Measurements from ENCODE around the gene NOD2.

NOD2 gene

GRCh38 chr16:50670476-50670875, 22.9 kb upstream of the NOD2 start:
- peaks cover 13% of the 10 kb centered on the region for H3K9me3 ChIP-seq (ENCODE audit: control insufficient read depth, low read length)
- H3K4me1 ChIP-seq (ENCODE audit: control insufficient read depth, insufficient read depth, low read length, poor library complexity, severe bottlenecking): peaks cover 13% of the 10 kb centered on the region
- H3K27me3 ChIP-seq (replicated peaks; ENCODE audit: control insufficient read depth, insufficient read depth, low read length, poor library complexity, severe bottlenecking): no peaks in the 10 kb centered on the region
- peaks cover 41% of the 10 kb centered on the region for H3K36me3 ChIP-seq (ENCODE audit: control insufficient read depth, insufficient read depth, low read length)
- no peak overlapping the region for H3K4me3 ChIP-seq (ENCODE audit: insufficient read depth, low read depth, low read length, poor library complexity, severe bottlenecking)
- no peak for DNase-seq
- H3K27ac ChIP-seq (ENCODE audit: insufficient read depth, low read length, poor library complexity, severe bottlenecking): no peak overlapping the region

GRCh38 chr16:50671644-50672260, 21.7 kb upstream of the NOD2 start:
- peaks cover 13% of the 10 kb centered on the region for H3K9me3 ChIP-seq (ENCODE audit: control insufficient read depth, low read length)
- H3K27ac ChIP-seq (ENCODE audit: insufficient read depth, low read length, poor library complexity, severe bottlenecking): no peak overlapping the region
- peaks cover 53% of the 10 kb centered on the region for H3K36me3 ChIP-seq (ENCODE audit: control insufficient read depth, insufficient read depth, low read length)
- DNase-seq: peak in 2 of 3 donors; percentile 17 to 32
- H3K4me1 ChIP-seq (ENCODE audit: control insufficient read depth, insufficient read depth, low read length, poor library complexity, severe bottlenecking): peaks cover 9% of the 10 kb centered on the region
- no peaks in the 10 kb centered on the region for H3K27me3 ChIP-seq (replicated peaks; ENCODE audit: control insufficient read depth, insufficient read depth, low read length, poor library complexity, severe bottlenecking)
- H3K4me3 ChIP-seq (ENCODE audit: insufficient read depth, low read depth, low read length, poor library complexity, severe bottlenecking): no peak overlapping the region

GRCh38 chr16:50673496-50674275, 19.7 kb upstream of the NOD2 start:
- peaks cover 13% of the 10 kb centered on the region for H3K9me3 ChIP-seq (ENCODE audit: control insufficient read depth, low read length)
- H3K27me3 ChIP-seq (replicated peaks; ENCODE audit: control insufficient read depth, insufficient read depth, low read length, poor library complexity, severe bottlenecking): no peaks in the 10 kb centered on the region
- H3K4me3 ChIP-seq (ENCODE audit: insufficient read depth, low read depth, low read length, poor library complexity, severe bottlenecking): no peak overlapping the region
- H3K36me3 ChIP-seq (ENCODE audit: control insufficient read depth, insufficient read depth, low read length): peaks cover 63% of the 10 kb centered on the region
- H3K27ac ChIP-seq (ENCODE audit: insufficient read depth, low read length, poor library complexity, severe bottlenecking): no peak overlapping the region
- H3K4me1 ChIP-seq (ENCODE audit: control insufficient read depth, insufficient read depth, low read length, poor library complexity, severe bottlenecking): peaks cover 10% of the 10 kb centered on the region
- DNase-seq: no peak

- H3K27ac ChIP-seq (ENCODE audit: insufficient read depth, low read length, poor library complexity, severe bottlenecking): no peak overlapping the region
- H3K27me3 ChIP-seq (replicated peaks; ENCODE audit: control insufficient read depth, insufficient read depth, low read length, poor library complexity, severe bottlenecking): no peaks in the 10 kb centered on the region
- no peak for DNase-seq
- H3K36me3 ChIP-seq (ENCODE audit: control insufficient read depth, insufficient read depth, low read length): peaks cover 61% of the 10 kb centered on the region
- H3K4me3 ChIP-seq (ENCODE audit: insufficient read depth, low read depth, low read length, poor library complexity, severe bottlenecking): no peak overlapping the region
- peaks cover 22% of the 10 kb centered on the region for H3K4me1 ChIP-seq (ENCODE audit: control insufficient read depth, insufficient read depth, low read length, poor library complexity, severe bottlenecking)
- H3K9me3 ChIP-seq (ENCODE audit: control insufficient read depth, low read length): peaks cover 13% of the 10 kb centered on the region
Observed at GRCh38 chr16:50674831-50675230, 18.6 kb upstream of the NOD2 start.

- Histone ChIP-seq H3K27ac (ENCODE audit: insufficient read depth, low read length, poor library complexity, severe bottlenecking) (no peak overlapping the region), H3K4me1 (ENCODE audit: control insufficient read depth, insufficient read depth, low read length, poor library complexity, severe bottlenecking) (peaks cover 24% of the 10 kb centered on the region), H3K9me3 (ENCODE audit: control insufficient read depth, low read length) (peaks cover 13% of the 10 kb centered on the region), H3K4me3 (ENCODE audit: insufficient read depth, low read depth, low read length, poor library complexity, severe bottlenecking) (no peak overlapping the region), H3K36me3 (ENCODE audit: control insufficient read depth, insufficient read depth, low read length) (peaks cover 59% of the 10 kb centered on the region), H3K27me3 (replicated peaks; ENCODE audit: control insufficient read depth, insufficient read depth, low read length, poor library complexity, severe bottlenecking) (no peaks in the 10 kb centered on the region)
- DNase-seq: no peak
Observed at GRCh38 chr16:50675686-50676610, 17.5 kb upstream of the NOD2 start.

GRCh38 chr16:50676684-50677225, 16.7 kb upstream of the NOD2 start:
- Histone ChIP-seq H3K4me1 (ENCODE audit: control insufficient read depth, insufficient read depth, low read length, poor library complexity, severe bottlenecking) (peaks cover 30% of the 10 kb centered on the region), H3K27me3 (replicated peaks; ENCODE audit: control insufficient read depth, insufficient read depth, low read length, poor library complexity, severe bottlenecking) (no peaks in the 10 kb centered on the region), H3K4me3 (ENCODE audit: insufficient read depth, low read depth, low read length, poor library complexity, severe bottlenecking) (no peak overlapping the region), H3K36me3 (ENCODE audit: control insufficient read depth, insufficient read depth, low read length) (peaks cover 58% of the 10 kb centered on the region), H3K9me3 (ENCODE audit: control insufficient read depth, low read length) (peaks cover 12% of the 10 kb centered on the region), H3K27ac (ENCODE audit: insufficient read depth, low read length, poor library complexity, severe bottlenecking) (peak overlapping the region; percentile 43)
- no peak for DNase-seq

GRCh38 chr16:50677351-50677750, 16.1 kb upstream of the NOD2 start:
- peaks cover 6% of the 10 kb centered on the region for H3K9me3 ChIP-seq (ENCODE audit: control insufficient read depth, low read length)
- H3K4me1 ChIP-seq (ENCODE audit: control insufficient read depth, insufficient read depth, low read length, poor library complexity, severe bottlenecking): peaks cover 36% of the 10 kb centered on the region
- peaks cover 52% of the 10 kb centered on the region for H3K36me3 ChIP-seq (ENCODE audit: control insufficient read depth, insufficient read depth, low read length)
- H3K27ac ChIP-seq (ENCODE audit: insufficient read depth, low read length, poor library complexity, severe bottlenecking): peak overlapping the region; percentile 43
- no peak for DNase-seq
- H3K4me3 ChIP-seq (ENCODE audit: insufficient read depth, low read depth, low read length, poor library complexity, severe bottlenecking): no peak overlapping the region
- H3K27me3 ChIP-seq (replicated peaks; ENCODE audit: control insufficient read depth, insufficient read depth, low read length, poor library complexity, severe bottlenecking): no peaks in the 10 kb centered on the region

GRCh38 chr16:50678531-50678930, 14.9 kb upstream of the NOD2 start:
- H3K27me3 ChIP-seq (replicated peaks; ENCODE audit: control insufficient read depth, insufficient read depth, low read length, poor library complexity, severe bottlenecking): no peaks in the 10 kb centered on the region
- peak overlapping the region; percentile 83 for H3K4me3 ChIP-seq (ENCODE audit: insufficient read depth, low read depth, low read length, poor library complexity, severe bottlenecking)
- peak overlapping the region; percentile 84 for H3K27ac ChIP-seq (ENCODE audit: insufficient read depth, low read length, poor library complexity, severe bottlenecking)
- no peaks in the 10 kb centered on the region for H3K9me3 ChIP-seq (ENCODE audit: control insufficient read depth, low read length)
- DNase-seq: no peak
- H3K4me1 ChIP-seq (ENCODE audit: control insufficient read depth, insufficient read depth, low read length, poor library complexity, severe bottlenecking): peaks cover 42% of the 10 kb centered on the region
- peaks cover 40% of the 10 kb centered on the region for H3K36me3 ChIP-seq (ENCODE audit: control insufficient read depth, insufficient read depth, low read length)

GRCh38 chr16:50679266-50679665, 14.1 kb upstream of the NOD2 start:
- H3K27ac ChIP-seq (ENCODE audit: insufficient read depth, low read length, poor library complexity, severe bottlenecking): peak overlapping the region; percentile 84
- H3K27me3 ChIP-seq (replicated peaks; ENCODE audit: control insufficient read depth, insufficient read depth, low read length, poor library complexity, severe bottlenecking): no peaks in the 10 kb centered on the region
- peak overlapping the region; percentile 83 for H3K4me3 ChIP-seq (ENCODE audit: insufficient read depth, low read depth, low read length, poor library complexity, severe bottlenecking)
- peaks cover 34% of the 10 kb centered on the region for H3K36me3 ChIP-seq (ENCODE audit: control insufficient read depth, insufficient read depth, low read length)
- DNase-seq: no peak
- peaks cover 50% of the 10 kb centered on the region for H3K4me1 ChIP-seq (ENCODE audit: control insufficient read depth, insufficient read depth, low read length, poor library complexity, severe bottlenecking)
- no peaks in the 10 kb centered on the region for H3K9me3 ChIP-seq (ENCODE audit: control insufficient read depth, low read length)
